Bone marrow (tissue), 2 donors: ENCODE measurements around the gene RALGPS1.

Source experiments
- DNase-seq, 2 donors: peaks; one replicate each; lab custom pipeline; 2025; lab: John Stamatoyannopoulos, UW

RALGPS1 gene

DNA sequence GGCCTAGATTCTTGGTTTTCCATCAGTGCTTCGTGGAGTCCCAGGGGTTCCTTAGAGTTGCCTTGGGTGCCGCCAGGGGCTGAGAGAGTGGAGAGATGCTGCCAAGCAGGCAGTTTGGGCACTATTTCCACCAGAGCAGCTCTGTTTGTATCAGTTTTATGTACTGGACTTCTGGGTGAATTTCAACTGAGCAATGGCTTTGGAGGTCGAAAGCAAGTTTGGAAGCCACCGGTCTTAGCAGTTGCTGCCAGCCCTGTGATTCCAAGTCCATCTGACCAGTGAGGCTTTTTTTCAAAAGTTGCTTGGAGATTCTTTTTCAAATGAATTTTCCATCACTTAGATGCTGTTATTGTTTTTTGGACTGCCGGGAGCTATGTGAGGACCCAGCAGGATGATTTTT is 139.4 kb downstream of the RALGPS1 start:
- no peak for DNase-seq

DNA sequence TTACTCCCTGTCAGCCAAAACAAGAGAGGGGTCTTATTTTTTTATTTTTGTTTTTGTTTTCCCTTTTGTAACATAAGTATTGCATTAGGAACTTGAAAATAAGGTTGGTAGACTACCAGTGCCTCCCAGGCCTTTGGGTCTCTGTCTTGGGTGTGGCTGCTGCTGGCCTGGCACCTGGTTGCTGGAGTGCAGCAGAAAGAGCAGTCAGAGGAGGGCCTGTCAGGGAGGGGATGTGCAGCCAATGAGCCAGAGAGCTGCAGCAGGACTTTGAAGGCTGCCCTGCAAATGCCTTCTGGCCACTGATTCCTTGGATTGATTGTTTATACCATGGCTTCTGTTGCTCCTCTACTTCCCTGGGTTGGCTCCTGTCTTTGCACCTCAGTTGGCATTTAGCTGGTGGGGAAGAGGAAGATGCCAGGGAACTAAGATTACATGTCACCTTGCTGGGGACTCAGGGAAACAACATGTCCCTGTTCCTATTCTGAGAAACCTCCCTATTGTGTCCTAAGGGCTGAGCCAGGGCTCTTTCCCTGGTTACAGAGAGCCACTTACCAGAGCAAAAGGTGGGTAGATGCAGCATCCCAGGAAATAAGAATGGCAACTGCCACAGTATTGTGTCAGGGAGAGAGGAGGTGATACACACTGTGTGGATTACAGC is 141.3 kb downstream of the RALGPS1 start:
- no peak for DNase-seq

DNA sequence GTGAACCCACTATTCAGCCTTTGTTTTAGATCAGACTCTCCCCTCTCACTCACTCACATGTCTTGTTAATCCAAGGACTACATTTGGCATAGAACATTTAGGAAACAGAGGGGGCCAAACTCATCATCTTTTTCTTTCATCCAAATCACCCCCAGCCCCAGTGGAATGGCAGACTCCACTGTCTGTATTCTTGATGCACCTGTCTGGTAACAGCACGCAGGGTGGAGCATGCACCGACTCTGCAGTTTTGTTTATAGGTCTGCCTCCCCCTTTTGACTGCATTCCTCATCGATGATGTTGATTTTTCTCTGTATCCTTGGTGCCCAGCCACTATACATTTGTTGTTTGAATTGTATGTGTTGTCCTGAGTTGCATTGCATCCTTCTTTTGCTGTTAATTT is 141.9 kb downstream of the RALGPS1 start:
- no peak for DNase-seq

DNA sequence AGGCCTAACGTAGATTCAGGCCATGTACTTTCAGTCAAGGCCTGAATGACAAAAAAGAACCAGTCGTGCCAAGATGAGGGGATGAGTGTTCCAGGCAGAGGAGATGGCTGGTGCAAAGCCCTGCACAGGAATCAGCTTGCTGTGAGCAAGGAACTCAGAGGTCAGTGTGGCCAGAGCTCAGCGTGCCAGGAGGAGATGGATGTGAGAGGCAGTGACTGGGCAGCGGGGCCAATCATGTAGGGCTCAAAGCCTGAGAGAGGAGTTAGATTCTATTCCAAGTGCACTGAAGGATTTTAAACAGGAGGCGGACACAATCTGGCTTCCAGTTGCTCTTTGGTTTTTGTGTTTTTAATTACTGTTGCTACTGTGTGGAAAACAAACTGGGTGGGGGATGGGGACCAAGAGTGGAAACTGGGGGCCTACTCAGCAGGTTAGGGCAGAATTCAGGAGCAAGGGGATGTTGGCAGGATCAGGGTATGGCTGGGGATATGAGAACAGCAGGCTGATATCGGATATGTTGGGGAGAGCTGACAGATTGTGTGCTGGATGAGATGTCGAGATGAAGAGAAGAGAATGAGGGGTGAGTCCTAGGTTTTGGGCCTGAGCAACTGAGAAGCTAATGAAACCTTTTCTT is 143.5 kb downstream of the RALGPS1 start:
- no peak for DNase-seq

- DNase-seq: no peak
Observed at GRCh38 chr9:127058645-127059021, 144.1 kb downstream of the RALGPS1 start.

- no peak for DNase-seq
Observed at GRCh38 chr9:127059030-127059429, 144.4 kb downstream of the RALGPS1 start.

DNA sequence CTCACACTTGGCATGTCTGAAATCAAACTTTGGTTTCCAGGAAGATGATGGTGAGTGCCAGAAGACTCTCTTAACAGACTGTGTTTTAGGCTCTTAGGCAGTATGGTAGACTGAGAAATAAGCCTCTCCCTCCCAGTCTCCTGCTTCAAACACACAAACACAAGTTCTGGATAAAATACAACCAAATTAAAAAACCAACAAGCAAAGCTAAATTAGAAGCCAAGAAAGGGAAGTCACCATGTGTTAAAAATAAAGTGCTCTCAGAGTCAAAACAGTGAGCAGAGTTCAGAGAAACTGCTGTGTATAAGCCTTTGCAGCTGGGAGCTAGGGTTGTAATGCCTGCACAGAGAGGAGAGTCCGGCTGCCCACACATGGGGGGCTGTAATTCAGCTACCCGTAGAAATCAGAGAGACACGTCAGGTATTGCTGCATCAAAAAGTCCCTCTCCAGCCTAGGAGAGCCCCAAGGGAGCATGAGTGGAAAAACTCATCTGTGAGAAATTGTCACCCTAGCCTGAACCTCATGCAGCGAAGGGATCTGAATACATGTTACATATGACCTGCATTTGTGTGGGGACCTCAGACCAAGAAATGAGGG is 145.3 kb downstream of the RALGPS1 start:
- no peak for DNase-seq

DNA sequence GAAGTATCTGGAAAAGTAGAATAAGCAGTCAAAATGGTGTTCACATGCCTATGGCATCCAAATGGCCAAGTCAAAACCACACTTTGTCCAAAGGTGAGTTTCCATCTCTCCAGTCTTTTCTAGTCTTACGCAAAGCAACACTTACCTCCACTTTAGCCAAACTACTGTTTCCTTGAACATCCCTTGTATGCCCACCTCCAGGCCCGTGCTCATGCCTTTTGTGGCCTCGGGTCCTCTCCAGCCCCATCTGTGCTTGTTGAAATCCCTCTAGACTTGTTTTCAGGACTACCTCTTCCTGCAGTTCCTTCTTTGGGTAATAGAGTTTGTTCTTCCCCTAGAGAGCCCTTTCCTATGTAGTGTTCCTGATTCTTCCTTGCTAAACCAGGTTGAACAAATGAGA is 146.8 kb downstream of the RALGPS1 start:
- DNase-seq: no peak

DNA sequence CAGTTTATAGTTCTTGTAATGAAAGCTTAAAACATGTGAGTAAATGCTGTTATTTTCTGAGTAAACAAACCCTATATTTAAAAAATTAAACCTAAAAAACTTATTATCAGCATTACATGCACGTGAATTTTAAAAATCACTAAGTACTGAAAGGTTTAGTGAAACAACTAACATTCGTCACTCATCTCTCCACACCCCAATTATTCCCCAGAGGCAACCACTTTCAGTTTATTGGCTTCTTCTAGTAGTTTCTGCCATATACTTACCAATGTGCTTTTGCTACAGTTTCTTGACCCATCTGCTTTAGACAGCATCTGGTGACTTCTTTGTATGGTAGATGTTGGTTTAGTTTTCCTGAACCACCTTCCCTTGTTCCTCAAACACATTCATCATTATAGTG is 149.8 kb downstream of the RALGPS1 start:
- DNase-seq: no peak

- no peak for DNase-seq
Observed at GRCh38 chr9:127065592-127065991, 151.0 kb downstream of the RALGPS1 start.

- no peak for DNase-seq
Observed at GRCh38 chr9:127066060-127066850, 151.7 kb downstream of the RALGPS1 start.

- no peak for DNase-seq
Observed at GRCh38 chr9:127066851-127067136, 152.2 kb downstream of the RALGPS1 start.

- DNase-seq: no peak
Observed at GRCh38 chr9:127067603-127068220, 153.1 kb downstream of the RALGPS1 start.

GRCh38 chr9:127074561-127075548 is 160.3 kb downstream of the RALGPS1 start:
- DNase-seq: no peak

GRCh38 chr9:127075624-127076372 is 161.2 kb downstream of the RALGPS1 start:
- DNase-seq: no peak

GRCh38 chr9:127076860-127077643 is 162.5 kb downstream of the RALGPS1 start:
- no peak for DNase-seq

GRCh38 chr9:127077644-127077946 is 163.0 kb downstream of the RALGPS1 start:
- DNase-seq: no peak

DNA sequence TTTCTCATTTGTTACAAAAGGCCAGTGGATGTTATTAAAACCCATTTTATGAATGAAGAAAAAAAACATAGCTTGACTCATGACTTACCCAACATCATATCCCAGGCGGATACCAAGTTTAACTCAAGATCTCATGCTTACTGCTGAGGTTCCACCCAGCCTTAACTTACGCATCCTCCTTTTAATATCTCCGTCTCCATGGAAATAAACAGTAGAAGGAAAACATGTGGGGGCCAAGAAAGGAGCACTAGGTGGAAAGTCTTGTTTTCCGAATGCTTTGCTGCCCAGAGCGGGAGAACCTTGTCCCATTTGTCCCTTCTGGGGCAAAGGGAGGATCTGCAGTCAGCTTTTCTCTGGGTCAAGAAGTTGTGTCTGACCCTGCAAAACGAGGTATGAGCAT is 163.8 kb downstream of the RALGPS1 start:
- DNase-seq: no peak

DNA sequence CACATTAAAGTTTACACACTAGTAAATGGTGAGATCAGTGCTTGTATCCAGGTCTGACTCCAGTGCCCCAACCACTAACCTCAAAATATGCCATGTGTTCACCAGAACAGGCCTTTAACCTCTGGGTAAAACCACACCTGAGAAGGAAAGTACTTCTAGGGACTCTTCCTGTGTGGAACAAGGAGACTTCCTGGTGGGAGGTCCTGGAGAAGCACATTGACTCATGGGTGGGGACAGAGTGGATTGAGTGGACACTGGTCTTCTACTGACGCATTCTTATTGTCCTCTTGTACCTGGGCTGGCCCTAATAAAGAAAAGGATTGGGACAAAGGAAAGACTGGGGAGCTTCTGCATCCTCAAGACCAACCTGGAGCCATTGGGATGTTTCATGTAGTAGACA is 164.4 kb downstream of the RALGPS1 start:
- DNase-seq: no peak
